Muscle of leg (tissue), 11 donors: ENCODE measurements around the gene DLK1. TPM values are rescaled to one million over a fixed set of nuclear protein-coding genes. Genes with fewer than 3 reads are reported as not detected.

Experiments
- DNase-seq: peaks from one replicate; pipeline ENCODE4 v3.0.0; 2013
- H3K27ac ChIP-seq: one replicate; pipeline ENCODE4 v1.5.1; 2013; ENCODE audit warnings: mild to moderate bottlenecking, low read length, control low read depth
- H3K27me3 ChIP-seq: one replicate; pipeline ENCODE4 v1.6.1; 2013; ENCODE audit warnings: low read length; ENCODE audit not compliant: control insufficient read depth, insufficient read depth
- H3K36me3 ChIP-seq: one replicate; pipeline ENCODE4 v1.6.1; 2013; ENCODE audit warnings: low read length; ENCODE audit not compliant: control insufficient read depth, insufficient read depth
- H3K4me1 ChIP-seq: one replicate; pipeline ENCODE4 v1.6.1; 2013; ENCODE audit warnings: low read length; ENCODE audit not compliant: control insufficient read depth, insufficient read depth
- H3K4me3 ChIP-seq: one replicate; pipeline ENCODE4 v1.5.1; 2013; ENCODE audit warnings: low read length, control low read depth
- H3K9me3 ChIP-seq: replicated peaks from 2 replicates; pipeline ENCODE4 v1.6.1; 2013; ENCODE audit warnings: low read depth, low read length; ENCODE audit not compliant: control insufficient read depth
- WGBS: methylation state at CpG from one replicate; pipeline ENCODE4 v1.1.5; 2013; ENCODE audit warnings: missing lambda C conversion rate; ENCODE audit not compliant: insufficient coverage; 5-methylcytosine and 5-hydroxymethylcytosine counted together
- polyA plus RNA-seq, 8 donors: library from polyadenylated mRNA; unstranded; fragments of 120-200 nt; gene quantifications; one replicate each; pipeline versions ENCODE4 v1.2.1 to v1.2.3, GENCODE V29; 2013; ENCODE audit warnings: inconsistent platforms in 1 of 8, low replicate concordance in 1 of 8; ENCODE audit not compliant: insufficient read length in 8 of 8, insufficient read depth in 1 of 8
- total RNA-seq: library from RNA; stranded (reverse); fragments of 120-200 nt; gene quantifications from one replicate; pipeline ENCODE4 v1.2.4, GENCODE V29; 2013

Gene DLK1
- total and polyA plus RNA-seq, 9 donors = 377 to 2,540 (median 2,140) TPM

DNA sequence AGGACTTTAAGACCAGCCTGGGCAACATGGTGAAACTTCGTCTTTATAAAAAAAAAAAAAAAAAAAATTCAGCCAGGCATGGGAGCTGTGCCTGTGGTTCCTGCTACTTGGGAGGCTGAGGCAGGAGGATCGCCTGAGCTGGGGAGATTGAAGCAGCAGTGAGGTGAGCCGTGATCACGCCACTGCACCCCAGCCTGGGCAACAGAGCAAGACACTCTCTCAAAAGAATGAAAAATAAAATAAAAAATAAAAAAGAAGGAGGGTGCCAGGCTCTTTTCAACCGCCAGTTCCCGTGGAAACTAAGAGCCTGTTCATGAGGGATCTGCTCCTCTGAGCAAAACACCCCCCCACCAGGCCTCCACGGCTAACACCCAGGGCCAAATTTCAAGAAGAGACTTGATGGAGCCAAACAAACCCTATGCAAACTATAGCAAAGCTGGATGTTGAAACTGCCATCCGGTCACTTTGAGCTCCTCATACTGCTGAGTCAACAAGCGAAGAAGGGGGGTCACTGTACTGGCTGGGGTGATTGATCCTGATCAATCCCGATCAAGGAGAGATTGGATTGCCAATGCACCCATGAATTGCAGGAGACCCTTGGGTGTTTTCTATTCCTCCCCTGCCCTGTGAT lies 23.4 kb downstream of the DLK1 start:
- Histone ChIP-seq H3K36me3 (no peaks in the 10 kb centered on the region), H3K27me3 (no peaks in the 10 kb centered on the region), H3K4me3 (no peak overlapping the region), H3K4me1 (peaks cover 3% of the 10 kb centered on the region), H3K27ac (no peak overlapping the region), H3K9me3 (no peaks in the 10 kb centered on the region)
- 94% methylated on average over 3 of the region's 10 CpGs for WGBS
- no peak for DNase-seq

- H3K27me3 ChIP-seq = no peaks in the 10 kb centered on the region
- H3K36me3 ChIP-seq = no peaks in the 10 kb centered on the region
- H3K9me3 ChIP-seq = no peaks in the 10 kb centered on the region
- DNase-seq = no peak
- H3K27ac ChIP-seq = no peak overlapping the region
- WGBS = 88% methylated on average over 14 of the region's 17 CpGs
- peaks cover 3% of the 10 kb centered on the region for H3K4me1 ChIP-seq
- no peak overlapping the region for H3K4me3 ChIP-seq
These were observed 24.3 kb downstream of the DLK1 start for GRCh38 chr14:100750762-100751699.

- DNase-seq = no peak
- H3K36me3 ChIP-seq = no peaks in the 10 kb centered on the region
- no peaks in the 10 kb centered on the region for H3K4me1 ChIP-seq
- no peaks in the 10 kb centered on the region for H3K9me3 ChIP-seq
- H3K4me3 ChIP-seq = no peak overlapping the region
- H3K27me3 ChIP-seq = no peaks in the 10 kb centered on the region
- H3K27ac ChIP-seq = no peak overlapping the region
- 40% methylated on average over 1 of the region's 1 CpG for WGBS
These were observed 27.3 kb downstream of the DLK1 start for GRCh38 chr14:100754020-100754419.

GRCh38 chr14:100755649-100756048 lies 29.0 kb downstream of the DLK1 start:
- no peak overlapping the region for H3K27ac ChIP-seq
- H3K36me3 ChIP-seq = no peaks in the 10 kb centered on the region
- no peaks in the 10 kb centered on the region for H3K9me3 ChIP-seq
- DNase-seq = no peak
- H3K27me3 ChIP-seq = no peaks in the 10 kb centered on the region
- no peak overlapping the region for H3K4me3 ChIP-seq
- no peaks in the 10 kb centered on the region for H3K4me1 ChIP-seq
- WGBS = no CpG with 5 or more reads among the region's 1 CpG

DNA sequence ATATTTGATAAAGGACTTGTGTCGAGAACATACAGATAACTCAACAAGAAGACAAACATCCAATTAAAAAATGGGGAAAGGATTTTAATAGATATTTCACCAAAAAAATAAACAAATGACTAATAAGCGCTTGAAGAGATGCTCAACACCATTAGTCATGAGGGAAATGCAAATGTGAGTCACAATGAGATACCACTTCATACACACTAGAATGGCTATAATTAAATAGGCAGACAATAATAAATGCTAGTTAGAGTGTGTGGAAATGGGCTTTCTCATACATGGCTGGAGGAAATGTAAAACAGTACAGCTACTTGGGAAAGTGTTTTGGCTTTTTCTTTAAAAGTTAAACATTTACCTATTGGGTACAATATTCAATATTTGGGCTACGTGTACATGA lies 34.8 kb downstream of the DLK1 start:
- H3K4me3 ChIP-seq = no peak overlapping the region
- no peaks in the 10 kb centered on the region for H3K9me3 ChIP-seq
- H3K4me1 ChIP-seq = no peaks in the 10 kb centered on the region
- no peaks in the 10 kb centered on the region for H3K27me3 ChIP-seq
- no peak for DNase-seq
- H3K27ac ChIP-seq = no peak overlapping the region
- H3K36me3 ChIP-seq = no peaks in the 10 kb centered on the region
- WGBS = no CpG with 5 or more reads among the region's 3 CpGs

DNA sequence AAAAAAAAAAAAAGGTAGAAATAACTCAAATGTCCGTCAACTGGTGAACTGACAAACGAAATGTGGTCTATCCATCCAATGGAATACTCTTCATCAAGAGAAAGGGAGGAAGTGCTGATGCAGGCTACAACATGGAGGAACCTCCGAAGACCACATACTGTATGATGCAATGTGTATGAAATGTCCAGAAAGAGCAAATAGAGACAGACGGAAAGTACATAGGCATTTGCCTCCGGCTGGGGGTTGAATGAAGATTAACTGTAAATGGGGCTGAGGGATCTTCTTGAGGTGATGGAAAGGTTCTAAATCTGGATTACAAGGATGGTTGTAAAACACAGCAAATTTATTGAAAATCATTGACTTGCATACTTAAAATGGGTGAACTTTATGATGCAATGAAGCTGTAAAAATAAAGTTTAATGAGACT lies 35.4 kb downstream of the DLK1 start:
- Histone ChIP-seq H3K9me3 (no peaks in the 10 kb centered on the region), H3K27ac (no peak overlapping the region), H3K4me3 (no peak overlapping the region), H3K27me3 (no peaks in the 10 kb centered on the region), H3K4me1 (no peaks in the 10 kb centered on the region), H3K36me3 (no peaks in the 10 kb centered on the region)
- no peak for DNase-seq
- 34% methylated on average over 2 of the region's 5 CpGs for WGBS

GRCh38 chr14:100762901-100763300 lies 36.2 kb downstream of the DLK1 start:
- Histone ChIP-seq H3K36me3 (no peaks in the 10 kb centered on the region), H3K27ac (no peak overlapping the region), H3K9me3 (no peaks in the 10 kb centered on the region), H3K4me1 (no peaks in the 10 kb centered on the region), H3K4me3 (no peak overlapping the region), H3K27me3 (no peaks in the 10 kb centered on the region)
- DNase-seq = no peak
- WGBS = 97% methylated on average over 5 of the region's 8 CpGs

GRCh38 chr14:100764471-100765115 lies 37.9 kb downstream of the DLK1 start:
- H3K27me3 ChIP-seq = peaks cover 3% of the 10 kb centered on the region
- H3K9me3 ChIP-seq = no peaks in the 10 kb centered on the region
- H3K4me3 ChIP-seq = no peak overlapping the region
- DNase-seq = no peak
- no peak overlapping the region for H3K27ac ChIP-seq
- H3K4me1 ChIP-seq = no peaks in the 10 kb centered on the region
- WGBS = 74% methylated on average over 5 of the region's 7 CpGs
- no peaks in the 10 kb centered on the region for H3K36me3 ChIP-seq

DNA sequence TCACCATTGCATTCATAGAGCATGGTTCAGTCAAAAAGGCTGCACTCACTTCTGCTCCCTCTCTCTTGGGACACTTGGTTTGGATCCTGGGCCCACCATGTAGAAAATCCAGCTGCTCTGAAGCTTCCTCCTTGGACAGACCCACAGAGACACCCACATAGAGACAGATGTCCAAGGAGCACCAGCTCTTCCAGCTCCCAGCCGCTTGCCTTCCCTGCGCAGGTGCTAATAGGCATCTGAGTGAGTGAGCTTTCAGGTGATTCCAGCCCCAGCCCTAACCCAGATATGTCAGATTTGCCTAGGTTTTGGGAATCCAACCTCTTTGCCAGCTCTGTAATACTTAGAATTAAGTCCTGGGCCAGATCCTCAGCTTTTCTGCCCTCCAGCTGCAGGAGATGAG lies 38.6 kb downstream of the DLK1 start:
- Histone ChIP-seq H3K4me1 (no peaks in the 10 kb centered on the region), H3K36me3 (no peaks in the 10 kb centered on the region), H3K4me3 (no peak overlapping the region), H3K27ac (no peak overlapping the region), H3K27me3 (peaks cover 3% of the 10 kb centered on the region), H3K9me3 (no peaks in the 10 kb centered on the region)
- DNase-seq = no peak
- 100% methylated on average over 2 of the region's 2 CpGs for WGBS

- Histone ChIP-seq H3K4me1 (peaks cover 2% of the 10 kb centered on the region), H3K9me3 (no peaks in the 10 kb centered on the region), H3K36me3 (no peaks in the 10 kb centered on the region), H3K27me3 (peaks cover 3% of the 10 kb centered on the region), H3K4me3 (no peak overlapping the region), H3K27ac (no peak overlapping the region)
- no peak for DNase-seq
- 95% methylated on average over 4 of the region's 7 CpGs for WGBS
These were observed 39.3 kb downstream of the DLK1 start for GRCh38 chr14:100765991-100766390.
